ENCODE measurements around the gene ABCB11. TPM values are rescaled to one million over a fixed set of nuclear protein-coding genes. Genes with fewer than 3 reads are reported as not detected.

The ABCB11 gene
- total RNA-seq, 1 experiment from 2014 or later: 0.05 TPM

DNA sequence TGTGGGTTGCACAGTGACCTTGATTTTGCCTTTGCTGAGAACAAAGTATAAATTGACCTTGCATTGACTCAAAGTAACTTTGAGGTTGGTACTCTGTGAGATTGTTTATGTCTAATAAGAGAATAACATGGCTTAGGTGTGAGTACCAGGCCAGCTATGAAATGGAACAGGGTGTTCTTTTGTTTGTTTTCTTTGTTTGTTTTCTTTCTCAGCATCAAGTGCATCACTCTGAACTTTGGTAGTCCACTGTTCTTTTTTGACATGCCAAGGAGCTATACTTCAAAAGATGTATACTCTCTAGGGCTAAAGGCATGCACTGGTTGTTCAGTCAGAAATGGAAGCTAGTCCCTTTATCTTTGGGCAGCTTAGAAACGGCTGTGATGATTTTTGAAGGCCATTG lies 5.1 kb downstream of the ABCB11 start:
- POLR2A ChIA-PET: no interaction called here
- intact Hi-C loops (cut with micrococcal nuclease; ENCODE audit: unreplicated experiment): no loop called here
- H3K36me3 ChIP-seq (ENCODE audit: control insufficient read depth, insufficient read depth, low read length): no peaks in the 10 kb centered on the region; the same call in 1 of the 2 replicates
- BruUV-seq (replicated peaks): no TSS peak
- no peak overlapping the region for H3K27ac ChIP-seq (ENCODE audit: low read length)
- TF ChIP-seq, protein P1, sequence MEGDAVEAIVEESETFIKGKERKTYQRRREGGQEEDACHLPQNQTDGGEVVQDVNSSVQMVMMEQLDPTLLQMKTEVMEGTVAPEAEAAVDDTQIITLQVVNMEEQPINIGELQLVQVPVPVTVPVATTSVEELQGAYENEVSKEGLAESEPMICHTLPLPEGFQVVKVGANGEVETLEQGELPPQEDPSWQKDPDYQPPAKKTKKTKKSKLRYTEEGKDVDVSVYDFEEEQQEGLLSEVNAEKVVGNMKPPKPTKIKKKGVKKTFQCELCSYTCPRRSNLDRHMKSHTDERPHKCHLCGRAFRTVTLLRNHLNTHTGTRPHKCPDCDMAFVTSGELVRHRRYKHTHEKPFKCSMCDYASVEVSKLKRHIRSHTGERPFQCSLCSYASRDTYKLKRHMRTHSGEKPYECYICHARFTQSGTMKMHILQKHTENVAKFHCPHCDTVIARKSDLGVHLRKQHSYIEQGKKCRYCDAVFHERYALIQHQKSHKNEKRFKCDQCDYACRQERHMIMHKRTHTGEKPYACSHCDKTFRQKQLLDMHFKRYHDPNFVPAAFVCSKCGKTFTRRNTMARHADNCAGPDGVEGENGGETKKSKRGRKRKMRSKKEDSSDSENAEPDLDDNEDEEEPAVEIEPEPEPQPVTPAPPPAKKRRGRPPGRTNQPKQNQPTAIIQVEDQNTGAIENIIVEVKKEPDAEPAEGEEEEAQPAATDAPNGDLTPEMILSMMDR (IDR thresholded peaks at IDR 0.05): no peak
- TF ChIP-seq, protein P2, sequence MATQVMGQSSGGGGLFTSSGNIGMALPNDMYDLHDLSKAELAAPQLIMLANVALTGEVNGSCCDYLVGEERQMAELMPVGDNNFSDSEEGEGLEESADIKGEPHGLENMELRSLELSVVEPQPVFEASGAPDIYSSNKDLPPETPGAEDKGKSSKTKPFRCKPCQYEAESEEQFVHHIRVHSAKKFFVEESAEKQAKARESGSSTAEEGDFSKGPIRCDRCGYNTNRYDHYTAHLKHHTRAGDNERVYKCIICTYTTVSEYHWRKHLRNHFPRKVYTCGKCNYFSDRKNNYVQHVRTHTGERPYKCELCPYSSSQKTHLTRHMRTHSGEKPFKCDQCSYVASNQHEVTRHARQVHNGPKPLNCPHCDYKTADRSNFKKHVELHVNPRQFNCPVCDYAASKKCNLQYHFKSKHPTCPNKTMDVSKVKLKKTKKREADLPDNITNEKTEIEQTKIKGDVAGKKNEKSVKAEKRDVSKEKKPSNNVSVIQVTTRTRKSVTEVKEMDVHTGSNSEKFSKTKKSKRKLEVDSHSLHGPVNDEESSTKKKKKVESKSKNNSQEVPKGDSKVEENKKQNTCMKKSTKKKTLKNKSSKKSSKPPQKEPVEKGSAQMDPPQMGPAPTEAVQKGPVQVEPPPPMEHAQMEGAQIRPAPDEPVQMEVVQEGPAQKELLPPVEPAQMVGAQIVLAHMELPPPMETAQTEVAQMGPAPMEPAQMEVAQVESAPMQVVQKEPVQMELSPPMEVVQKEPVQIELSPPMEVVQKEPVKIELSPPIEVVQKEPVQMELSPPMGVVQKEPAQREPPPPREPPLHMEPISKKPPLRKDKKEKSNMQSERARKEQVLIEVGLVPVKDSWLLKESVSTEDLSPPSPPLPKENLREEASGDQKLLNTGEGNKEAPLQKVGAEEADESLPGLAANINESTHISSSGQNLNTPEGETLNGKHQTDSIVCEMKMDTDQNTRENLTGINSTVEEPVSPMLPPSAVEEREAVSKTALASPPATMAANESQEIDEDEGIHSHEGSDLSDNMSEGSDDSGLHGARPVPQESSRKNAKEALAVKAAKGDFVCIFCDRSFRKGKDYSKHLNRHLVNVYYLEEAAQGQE (IDR thresholded peaks at IDR 0.05; ENCODE audit: insufficient read depth in 1 of 2, low read depth in 2 of 2, low read length in 1 of 2): no peak
- TF ChIP-seq POLR2AphosphoS5 (IDR thresholded peaks at IDR 0.05; ENCODE audit: low read depth, low read length): no peak
- no peak for TF ChIP-seq SIN3A (IDR thresholded peaks at IDR 0.05; ENCODE audit: borderline replicate concordance, insufficient read depth, low read depth, low read length)
- no peak for TF ChIP-seq TCF7L2 (IDR thresholded peaks at IDR 0.05; ENCODE audit: low read depth, low read length)
- in situ Hi-C loops (cut with HindIII; ENCODE audit: low pct_unique_long_range_greater_than_20kb, low sequenced_read_pairs): no loop called here
- no peak overlapping the region for H3K4me3 ChIP-seq (ENCODE audit: low read depth in 2 of 2, low read length in 2 of 2)
- ATAC-seq (no peak), DNase-seq (ENCODE audit: low read depth, low spot score) (no peak)
- no peaks in the 10 kb centered on the region for H3K27me3 ChIP-seq (ENCODE audit: control insufficient read depth, insufficient read depth, low read length)
- no peaks in the 10 kb centered on the region for H3K9me3 ChIP-seq (ENCODE audit: control insufficient read depth, insufficient read depth, low read depth, low read length)
- no peaks in the 10 kb centered on the region; the same call in 1 of the 2 replicates for H3K4me1 ChIP-seq (ENCODE audit: control insufficient read depth, insufficient read depth, low read length)
- CTCF ChIA-PET: no interaction called here

DNA sequence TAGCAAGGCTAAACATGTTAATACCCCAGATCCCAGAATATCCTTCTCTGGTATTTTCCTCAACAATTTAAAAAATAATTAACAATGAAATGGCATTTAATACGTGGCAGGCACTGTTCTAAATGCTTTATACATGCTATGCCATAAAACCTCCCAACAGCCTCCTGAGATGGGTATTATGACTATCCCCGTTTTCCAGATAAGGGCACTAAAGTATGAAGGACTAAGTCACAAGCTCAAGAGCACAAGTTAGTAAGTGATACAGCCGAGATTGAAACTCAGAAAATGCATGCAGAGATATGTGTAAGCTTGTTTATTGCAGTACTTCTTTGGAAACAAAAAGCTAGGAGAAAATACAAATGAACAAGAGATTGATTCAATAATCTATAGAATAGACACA lies 8.0 kb downstream of the ABCB11 start:
- H3K4me3 ChIP-seq (ENCODE audit: low read depth in 2 of 2, low read length in 2 of 2): no peak overlapping the region
- H3K27ac ChIP-seq (ENCODE audit: low read length): no peak overlapping the region
- in situ Hi-C loops (cut with HindIII; ENCODE audit: low pct_unique_long_range_greater_than_20kb, low sequenced_read_pairs) (no loop called here), intact Hi-C loops (cut with micrococcal nuclease; ENCODE audit: unreplicated experiment) (no loop called here)
- ChIA-PET CTCF (no interaction called here), POLR2A (no interaction called here)
- no peaks in the 10 kb centered on the region; the same call in 1 of the 2 replicates for H3K36me3 ChIP-seq (ENCODE audit: control insufficient read depth, insufficient read depth, low read length)
- BruUV-seq (replicated peaks): no TSS peak
- DNase-seq (ENCODE audit: low read depth, low spot score) (no peak), ATAC-seq (no peak)
- H3K27me3 ChIP-seq (ENCODE audit: control insufficient read depth, insufficient read depth, low read length): no peaks in the 10 kb centered on the region
- H3K4me1 ChIP-seq (ENCODE audit: control insufficient read depth, insufficient read depth, low read length): no peaks in the 10 kb centered on the region; the same call in 1 of the 2 replicates
- TF ChIP-seq SIN3A (IDR thresholded peaks at IDR 0.05; ENCODE audit: borderline replicate concordance, insufficient read depth, low read depth, low read length) (no peak), TCF7L2 (IDR thresholded peaks at IDR 0.05; ENCODE audit: low read depth, low read length) (no peak), POLR2AphosphoS5 (IDR thresholded peaks at IDR 0.05; ENCODE audit: low read depth, low read length) (no peak)
- TF ChIP-seq, protein P2 (IDR thresholded peaks at IDR 0.05; ENCODE audit: insufficient read depth in 1 of 2, low read depth in 2 of 2, low read length in 1 of 2): no peak
- TF ChIP-seq, protein P1 (IDR thresholded peaks at IDR 0.05): no peak
- H3K9me3 ChIP-seq (ENCODE audit: control insufficient read depth, insufficient read depth, low read depth, low read length): no peaks in the 10 kb centered on the region
